CD4-positive, CD25-positive, alpha-beta regulatory T cell (primary cell): ENCODE data around the gene GTF2B. TPM values are rescaled to one million over a fixed set of nuclear protein-coding genes. Genes with fewer than 3 reads are reported as not detected.
"Not testable (repeated sequence)": the region's sequence is repeated elsewhere in the genome, so short reads cannot be mapped to it uniquely, and the experiment has no call there.

ENCODE experiments used
- ATAC-seq, 2 donors: fragments of 150-1000 bp; cut with Tn5 transposase; one replicate each; pipeline ENCODE4 v1.10.0; 2021; ENCODE audit warnings: low read depth in 2 of 2, moderate number of reproducible peaks in 2 of 2, moderate library complexity in 1 of 2
- DNase-seq, 3 donors: peaks; one replicate each; pipeline versions ENCODE4 v3.0.0 to v3.0.0-alpha.2; 2012 to 2022; ENCODE audit warnings: mixed read lengths in 1 of 3
- H3K27ac ChIP-seq: one replicate; pipeline ENCODE4 v1.7.0; 2013; ENCODE audit warnings: mild to moderate bottlenecking, low read length; ENCODE audit not compliant: insufficient read depth, poor library complexity, severe bottlenecking
- H3K27me3 ChIP-seq: one replicate; pipeline ENCODE4 v1.7.0; 2013; ENCODE audit warnings: low read length; ENCODE audit not compliant: control insufficient read depth, insufficient read depth
- H3K36me3 ChIP-seq: one replicate; pipeline ENCODE4 v1.7.0; 2013; ENCODE audit warnings: mild to moderate bottlenecking, low read length, moderate library complexity; ENCODE audit not compliant: control insufficient read depth, insufficient read depth
- H3K4me1 ChIP-seq: 2 replicates; pipeline ENCODE4 v1.7.0; 2013; ENCODE audit warnings: mild to moderate bottlenecking, low read length; ENCODE audit not compliant: insufficient read depth, control insufficient read depth, poor library complexity, severe bottlenecking
- H3K4me3 ChIP-seq: one replicate; pipeline ENCODE4 v1.7.0; 2013; ENCODE audit warnings: low read depth, mild to moderate bottlenecking, low read length, moderate library complexity
- H3K9me3 ChIP-seq, 2 experiments: 1 replicate in 1 of 2; 2 replicates in 1 of 2; pipeline ENCODE4 v1.7.0; 2013; ENCODE audit warnings: low read length in 2 of 2, mild to moderate bottlenecking in 1 of 2, moderate library complexity in 1 of 2; ENCODE audit not compliant: control insufficient read depth in 2 of 2
- H3K27ac Mint-ChIP-seq, 3 donors: one replicate each; pipeline ENCODE4 v1.8.0; 2020 to 2022; ENCODE audit warnings: mild to moderate bottlenecking in 3 of 3, mixed read lengths in 3 of 3, moderate library complexity in 2 of 3
- H3K27me3 Mint-ChIP-seq: one replicate; pipeline ENCODE4 v1.8.0; 2022; ENCODE audit warnings: mild to moderate bottlenecking, mixed read lengths
- H3K36me3 Mint-ChIP-seq: one replicate; pipeline ENCODE4 v1.8.0; 2020; ENCODE audit warnings: mixed read lengths
- H3K4me1 Mint-ChIP-seq, 4 donors: one replicate each; pipeline ENCODE4 v1.8.0; 2020 to 2022; ENCODE audit warnings: mixed read lengths in 4 of 4, mild to moderate bottlenecking in 1 of 4
- H3K4me3 Mint-ChIP-seq, 4 donors: one replicate each; pipeline ENCODE4 v1.8.0; 2020 to 2022; ENCODE audit warnings: mild to moderate bottlenecking in 4 of 4, mixed read lengths in 4 of 4, moderate library complexity in 3 of 4
- H3K9me3 Mint-ChIP-seq, 7 donors: one replicate each; pipeline ENCODE4 v1.8.0; 2020 to 2022; ENCODE audit warnings: mixed read lengths in 7 of 7, mild to moderate bottlenecking in 3 of 7, moderate library complexity in 2 of 7
- polyA plus RNA-seq, 4 donors: library from polyadenylated mRNA; unstranded; fragments of 300-500 nt; fragmentation: Illumina TruSeq; gene quantifications; one replicate each; pipeline ENCODE4 v1.2.3, GENCODE V29; 2021
- total RNA-seq: library from RNA; stranded (reverse); gene quantifications from one replicate; pipeline ENCODE4 v1.2.3, GENCODE V29; 2022

GTF2B gene
- total RNA-seq (73.6 TPM), polyA plus RNA-seq (10 to 100 TPM; 66.0 to 89.4 (median 76.0) TPM)

GRCh38 chr1:88891318-88891950 is at the start of gene GTF2B:
Gene GTF2B, minus strand, starts transcription at chr1:88891567. Its CDS starts 68 bp downstream, at chr1:88891499.
- Histone ChIP-seq H3K27me3 (no peaks in the 10 kb centered on the region), H3K9me3 (no peaks in the 10 kb centered on the region), H3K27ac (peak within 1 kb of the TSS; percentile 91), H3K36me3 (peaks cover 13% of the 10 kb centered on the region), H3K4me3 (peak within 1 kb of the TSS; percentile 99), H3K4me1 (peaks cover 26% of the 10 kb centered on the region)
- DNase-seq (peak; percentile 90 to 98 (median 95)), ATAC-seq (peak; percentile 93 to 95)
- H3K4me1 Mint-ChIP-seq, result peaks cover 11 to 52% (median 34%) of the 10 kb centered on the region in 4 donors
- peaks cover 0 to 2% (median 0%) of the 10 kb centered on the region in 7 donors for H3K9me3 Mint-ChIP-seq
- H3K27ac Mint-ChIP-seq, result peak within 1 kb of the TSS; percentile 95 to 98 (median 97)
- peak within 1 kb of the TSS; percentile 86 to 98 (median 94) for H3K4me3 Mint-ChIP-seq
- H3K36me3 Mint-ChIP-seq, result peaks cover 5% of the 10 kb centered on the region
- peaks cover 4% of the 10 kb centered on the region for H3K27me3 Mint-ChIP-seq

- H3K36me3 ChIP-seq, result peaks cover 75% of the 10 kb centered on the region
- H3K4me3 Mint-ChIP-seq, H3K9me3 Mint-ChIP-seq, H3K27me3 Mint-ChIP-seq, H3K27me3 ChIP-seq, H3K4me3 ChIP-seq, H3K27ac ChIP-seq, H3K4me1 ChIP-seq, DNase-seq, ATAC-seq, H3K9me3 ChIP-seq, H3K27ac Mint-ChIP-seq: not testable (repeated sequence)
- peaks cover 73% of the 10 kb centered on the region for H3K36me3 Mint-ChIP-seq
- H3K4me1 Mint-ChIP-seq, result peaks cover 2 to 27% (median 7%) of the 10 kb centered on the region in 4 donors
These were observed 47.2 kb upstream of the GTF2B start for GRCh38 chr1:88938528-88938927.

GRCh38 chr1:88936760-88937342 is 45.5 kb upstream of the GTF2B start:
- H3K4me1 ChIP-seq, result no peaks in the 10 kb centered on the region
- no peak overlapping the region for H3K4me3 ChIP-seq
- H3K27ac Mint-ChIP-seq, result peak overlapping the region in 2 of 3 donors; percentile 59 to 83
- H3K27ac ChIP-seq, result no peak overlapping the region
- H3K27me3 ChIP-seq, result no peaks in the 10 kb centered on the region
- DNase-seq, result no peak
- H3K9me3 ChIP-seq, result no peaks in the 10 kb centered on the region
- peaks cover 5 to 20% (median 7%) of the 10 kb centered on the region in 4 donors for H3K4me1 Mint-ChIP-seq
- H3K9me3 Mint-ChIP-seq, result peaks cover 0 to 1% (median 0%) of the 10 kb centered on the region in 7 donors
- H3K27me3 Mint-ChIP-seq, result no peaks in the 10 kb centered on the region
- H3K36me3 ChIP-seq, result peaks cover 64% of the 10 kb centered on the region
- H3K4me3 Mint-ChIP-seq, result no peak overlapping the region
- peak in 1 of 2 donors; percentile 16 for ATAC-seq
- H3K36me3 Mint-ChIP-seq, result peaks cover 72% of the 10 kb centered on the region

DNA sequence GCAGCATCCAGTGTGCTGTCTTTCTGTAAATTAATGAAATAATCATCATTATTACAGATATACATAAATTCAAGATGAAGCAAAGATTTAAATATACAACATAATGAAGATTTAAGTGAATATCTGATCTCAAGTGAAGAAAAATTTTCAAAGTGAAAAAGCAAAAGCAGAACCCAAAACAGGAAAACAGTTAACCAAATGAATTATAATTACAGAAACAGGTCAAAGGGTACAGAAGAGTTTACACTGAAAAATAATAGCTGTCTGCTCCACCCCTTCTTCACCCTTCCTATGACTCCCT is 44.8 kb upstream of the GTF2B start:
- peaks cover 0 to 1% (median 0%) of the 10 kb centered on the region in 7 donors for H3K9me3 Mint-ChIP-seq
- no peak for DNase-seq
- peak overlapping the region; percentile 1 to 76 (median 3) for H3K27ac Mint-ChIP-seq
- no peak for ATAC-seq
- H3K4me1 Mint-ChIP-seq, result peaks cover 5 to 17% (median 7%) of the 10 kb centered on the region in 4 donors
- Histone ChIP-seq H3K9me3 (no peaks in the 10 kb centered on the region), H3K4me3 (no peak overlapping the region), H3K36me3 (peaks cover 59% of the 10 kb centered on the region), H3K4me1 (no peaks in the 10 kb centered on the region), H3K27me3 (no peaks in the 10 kb centered on the region), H3K27ac (no peak overlapping the region)
- H3K27me3 Mint-ChIP-seq, result no peaks in the 10 kb centered on the region
- H3K36me3 Mint-ChIP-seq, result peaks cover 70% of the 10 kb centered on the region
- H3K4me3 Mint-ChIP-seq, result no peak overlapping the region

GRCh38 chr1:88935522-88936222 is 44.3 kb upstream of the GTF2B start:
- no peaks in the 10 kb centered on the region for H3K4me1 ChIP-seq
- DNase-seq, result peak in 2 of 3 donors; percentile 42 to 55
- Mint-ChIP-seq H3K27me3 (no peaks in the 10 kb centered on the region), H3K9me3 (peaks cover 0 to 1% (median 0%) of the 10 kb centered on the region in 7 donors), H3K27ac (peak overlapping the region; percentile 6 to 76 (median 39)), H3K4me3 (no peak overlapping the region), H3K36me3 (peaks cover 69% of the 10 kb centered on the region), H3K4me1 (peaks cover 5 to 17% (median 7%) of the 10 kb centered on the region in 4 donors)
- H3K27me3 ChIP-seq, result no peaks in the 10 kb centered on the region
- peak in 1 of 2 donors; percentile 56 for ATAC-seq
- H3K4me3 ChIP-seq, result no peak overlapping the region
- peaks cover 54% of the 10 kb centered on the region for H3K36me3 ChIP-seq
- no peak overlapping the region for H3K27ac ChIP-seq
- no peaks in the 10 kb centered on the region for H3K9me3 ChIP-seq

GRCh38 chr1:88930176-88930575 is 38.8 kb upstream of the GTF2B start:
- not testable (repeated sequence) for H3K27ac Mint-ChIP-seq, ATAC-seq, H3K9me3 ChIP-seq, H3K4me1 Mint-ChIP-seq, H3K27me3 ChIP-seq, H3K4me1 ChIP-seq, H3K4me3 Mint-ChIP-seq, H3K4me3 ChIP-seq, H3K9me3 Mint-ChIP-seq, H3K27me3 Mint-ChIP-seq, H3K27ac ChIP-seq, DNase-seq
- peaks cover 36% of the 10 kb centered on the region for H3K36me3 ChIP-seq
- peaks cover 65% of the 10 kb centered on the region for H3K36me3 Mint-ChIP-seq

DNA sequence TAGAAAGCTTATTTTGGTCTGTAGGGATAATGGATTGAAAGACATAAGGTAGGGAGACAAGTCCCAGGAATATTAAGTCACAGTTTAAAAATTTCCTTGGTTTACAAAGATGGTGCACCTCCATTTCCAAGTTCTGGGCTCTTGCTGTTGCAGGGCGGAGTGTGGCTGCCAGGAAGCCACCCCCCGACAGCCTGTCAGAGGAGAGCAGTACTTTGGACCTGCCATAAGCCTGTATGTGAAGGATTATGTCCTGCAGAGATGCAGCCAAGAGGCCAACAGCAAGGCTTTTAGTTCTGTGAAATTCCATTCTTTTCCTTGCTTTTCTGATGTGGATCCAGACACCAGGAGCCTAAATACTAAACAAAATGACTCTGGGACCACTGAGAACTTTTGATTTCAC is 31.9 kb upstream of the GTF2B start:
- peaks cover 1 to 11% of the 10 kb centered on the region in 2 experiments for H3K9me3 ChIP-seq
- no peak for DNase-seq

More for the DNA sequence above, 31.9 kb upstream of the GTF2B start:
- H3K36me3 ChIP-seq, result peaks cover 51% of the 10 kb centered on the region
- H3K27me3 ChIP-seq, result no peaks in the 10 kb centered on the region
- Mint-ChIP-seq H3K27me3 (no peaks in the 10 kb centered on the region), H3K4me1 (no peaks in the 10 kb centered on the region), H3K9me3 (peaks cover 0 to 15% (median 6%) of the 10 kb centered on the region in 7 donors), H3K4me3 (no peak overlapping the region), H3K27ac (no peak overlapping the region), H3K36me3 (peaks cover 67% of the 10 kb centered on the region)
- H3K4me1 ChIP-seq, result no peaks in the 10 kb centered on the region
- no peak overlapping the region for H3K4me3 ChIP-seq
- ATAC-seq, result no peak
- H3K27ac ChIP-seq, result no peak overlapping the region
